HepG2 (cell line): Measurements from ENCODE around the gene CSNK2B. TPM values are rescaled to one million over a fixed set of nuclear protein-coding genes. Genes with fewer than 3 reads are reported as not detected.
A peak's percentile ranks its signal among the peaks of the same experiment; 100 is the strongest.

Source experiments
- HNF4G ChIP-seq, 2 experiments: sonication (generic) in 1 of 2; formaldehyde crosslinking in 1 of 2; IDR thresholded peaks; 2 replicates each; pipeline versions ENCODE4 v1.4.0 to v1.6.1; 2011 to 2020; ENCODE audit warnings: borderline replicate concordance in 2 of 2, low read depth in 2 of 2, mild to moderate bottlenecking in 2 of 2, low read length in 1 of 2, missing genetic modification reagents in 1 of 2, moderate library complexity in 1 of 2
- RBM22 ChIP-seq: fragments of 200-400 bp; formaldehyde crosslinking; optimal IDR thresholded peaks from 2 replicates; pipeline ENCODE3; 2017; ENCODE audit warnings: mild to moderate bottlenecking, low read length, moderate library complexity
- SIN3A ChIP-seq: IDR thresholded peaks from 2 replicates; pipeline ENCODE4 v1.6.1; 2011; ENCODE audit warnings: low read depth, mild to moderate bottlenecking, control low read depth, low read length, borderline replicate concordance
- SOX5 ChIP-seq: IDR thresholded peaks from 2 replicates; pipeline ENCODE4 v1.6.1; 2016; ENCODE audit warnings: borderline replicate concordance
- STAG1 ChIP-seq: sonication (generic); formaldehyde crosslinking; IDR thresholded peaks from 2 replicates; pipeline ENCODE4 v1.4.0; 2020; ENCODE audit warnings: missing genetic modification reagents
- ZBTB42 ChIP-seq: sonication (generic); formaldehyde crosslinking; IDR thresholded peaks from 2 replicates; pipeline ENCODE4 v1.5.0; 2020; ENCODE audit warnings: mild to moderate bottlenecking, missing genetic modification reagents
- ZNF282 ChIP-seq: fragments of 450-650 bp; IDR thresholded peaks from 2 replicates; pipeline ENCODE4 v1.6.1; 2018; ENCODE audit not compliant: partially characterized antibody
- ZNF563 ChIP-seq: sonication (generic); formaldehyde crosslinking; IDR thresholded peaks from 2 replicates; pipeline ENCODE4 v1.8.0; 2022; ENCODE audit warnings: mild to moderate bottlenecking, moderate library complexity, missing genetic modification reagents
- ZNF790 ChIP-seq: sonication (generic); formaldehyde crosslinking; IDR thresholded peaks from 2 replicates; pipeline ENCODE4 v1.8.0; 2022; ENCODE audit warnings: missing genetic modification reagents, mild to moderate bottlenecking, borderline replicate concordance
- polyA plus RNA-seq, 8 experiments: library from polyadenylated mRNA; depleted of rRNA in 3 of 8; stranded (reverse) in 7 of 8; unstranded in 1 of 8; fragments of >200 nt; fragmentation: Illumina TruSeq in 4 of 8; extraction: Trizol in 4 of 8; gene quantifications; 2 replicates each; pipeline versions ENCODE4 v1.2.1 to v1.2.3, GENCODE V29; 2011 to 2016; ENCODE audit warnings: low read depth in 4 of 8, missing spikeins in 1 of 8, mixed read lengths in 1 of 8; ENCODE audit not compliant: insufficient read depth in 1 of 8
- total RNA-seq, 5 experiments: library from RNA; depleted of rRNA; stranded (reverse); fragments of >200 nt; fragmentation: Illumina TruSeq; extraction: Trizol; gene quantifications; 2 replicates each; pipeline ENCODE4 v1.2.3, GENCODE V29; 2016; ENCODE audit warnings: low read depth in 1 of 5
- TF ChIP-seq, protein P1 (sequence below): sonication (generic); formaldehyde crosslinking; IDR thresholded peaks from 2 replicates; pipeline ENCODE4 v1.4.0; 2020; ENCODE audit warnings: missing genetic modification reagents, borderline replicate concordance
- TF ChIP-seq, protein P2 (sequence below): sonication (generic); formaldehyde crosslinking; conservative IDR thresholded peaks from 2 replicates; pipeline ENCODE4 v1.4.0; 2020; ENCODE audit warnings: missing genetic modification reagents
- TF ChIP-seq, protein P3 (sequence below): sonication (generic); formaldehyde crosslinking; IDR thresholded peaks from 2 replicates; pipeline ENCODE4 v1.8.0; 2022; ENCODE audit warnings: missing genetic modification reagents, low read depth, mild to moderate bottlenecking, borderline replicate concordance
- TF ChIP-seq, protein P4 (sequence below): sonication (generic); formaldehyde crosslinking; IDR thresholded peaks from 2 replicates; pipeline ENCODE4 v1.9.0; 2021; ENCODE audit warnings: missing genetic modification reagents, mild to moderate bottlenecking, borderline replicate concordance
- TF ChIP-seq, protein P5 (sequence below): sonication (generic); formaldehyde crosslinking; IDR thresholded peaks from 2 replicates; pipeline ENCODE4 v1.4.0; 2020; ENCODE audit warnings: mild to moderate bottlenecking, missing genetic modification reagents
- TF ChIP-seq, protein P6 (sequence below): sonication (generic); formaldehyde crosslinking; IDR thresholded peaks from 2 replicates; pipeline ENCODE4 v1.5.1; 2020; ENCODE audit warnings: missing genetic modification reagents, mild to moderate bottlenecking, borderline replicate concordance

The CSNK2B gene
- total and polyA plus RNA-seq, 2 of the 13 experiments (the other 11 are each of a cell fraction or from before 2014, with no cell fraction given), result 111 to 296 TPM

DNA sequence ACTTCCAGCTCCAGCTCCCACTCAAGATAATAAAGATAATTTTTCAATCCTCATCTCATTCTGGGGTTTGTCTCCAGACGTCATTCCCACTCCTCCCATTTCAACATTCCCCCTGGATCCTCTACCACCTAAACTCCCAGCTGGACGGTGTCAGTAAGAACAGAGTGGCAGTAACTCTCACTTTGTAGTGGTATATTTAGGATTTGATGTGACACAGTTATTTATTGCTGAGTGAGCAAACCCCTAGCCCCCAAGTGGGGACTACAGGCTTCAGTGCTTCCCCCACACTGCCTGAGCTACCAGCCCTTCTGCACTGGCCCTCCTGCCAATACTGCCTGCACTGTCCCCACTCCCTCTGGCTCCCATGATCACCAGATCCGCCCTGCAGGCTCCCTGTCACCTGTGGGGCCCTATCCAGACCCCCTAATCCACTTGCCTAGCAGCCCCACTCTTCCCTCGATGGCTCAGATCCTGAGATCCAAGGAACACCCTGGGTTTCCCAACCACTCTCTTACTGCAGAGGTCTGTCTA is 7.7 kb upstream of the CSNK2B start (continued):
- TF ChIP-seq SOX5 (CRISPR knock-in tag) (no peak), ZNF790 (no peak), ZBTB42 (CRISPR knock-in tag) (no peak), RBM22 (peak; percentile 18), SIN3A (0 out of 2 replicates have a peak, but pooled peaks have one; percentile 10), ZNF563 (CRISPR knock-in tag) (no peak), ZNF282 (no peak), HNF4G (IDR thresholded peaks at IDR 0.05; ENCODE audit: borderline replicate concordance, low read depth, low read length) (no peak), HNF4G (CRISPR knock-in tag; IDR thresholded peaks at IDR 0.05; ENCODE audit: borderline replicate concordance, low read depth) (0 out of 2 replicates have a peak, but pooled peaks have one; percentile 23), STAG1 (no peak)
- TF ChIP-seq, protein P1, sequence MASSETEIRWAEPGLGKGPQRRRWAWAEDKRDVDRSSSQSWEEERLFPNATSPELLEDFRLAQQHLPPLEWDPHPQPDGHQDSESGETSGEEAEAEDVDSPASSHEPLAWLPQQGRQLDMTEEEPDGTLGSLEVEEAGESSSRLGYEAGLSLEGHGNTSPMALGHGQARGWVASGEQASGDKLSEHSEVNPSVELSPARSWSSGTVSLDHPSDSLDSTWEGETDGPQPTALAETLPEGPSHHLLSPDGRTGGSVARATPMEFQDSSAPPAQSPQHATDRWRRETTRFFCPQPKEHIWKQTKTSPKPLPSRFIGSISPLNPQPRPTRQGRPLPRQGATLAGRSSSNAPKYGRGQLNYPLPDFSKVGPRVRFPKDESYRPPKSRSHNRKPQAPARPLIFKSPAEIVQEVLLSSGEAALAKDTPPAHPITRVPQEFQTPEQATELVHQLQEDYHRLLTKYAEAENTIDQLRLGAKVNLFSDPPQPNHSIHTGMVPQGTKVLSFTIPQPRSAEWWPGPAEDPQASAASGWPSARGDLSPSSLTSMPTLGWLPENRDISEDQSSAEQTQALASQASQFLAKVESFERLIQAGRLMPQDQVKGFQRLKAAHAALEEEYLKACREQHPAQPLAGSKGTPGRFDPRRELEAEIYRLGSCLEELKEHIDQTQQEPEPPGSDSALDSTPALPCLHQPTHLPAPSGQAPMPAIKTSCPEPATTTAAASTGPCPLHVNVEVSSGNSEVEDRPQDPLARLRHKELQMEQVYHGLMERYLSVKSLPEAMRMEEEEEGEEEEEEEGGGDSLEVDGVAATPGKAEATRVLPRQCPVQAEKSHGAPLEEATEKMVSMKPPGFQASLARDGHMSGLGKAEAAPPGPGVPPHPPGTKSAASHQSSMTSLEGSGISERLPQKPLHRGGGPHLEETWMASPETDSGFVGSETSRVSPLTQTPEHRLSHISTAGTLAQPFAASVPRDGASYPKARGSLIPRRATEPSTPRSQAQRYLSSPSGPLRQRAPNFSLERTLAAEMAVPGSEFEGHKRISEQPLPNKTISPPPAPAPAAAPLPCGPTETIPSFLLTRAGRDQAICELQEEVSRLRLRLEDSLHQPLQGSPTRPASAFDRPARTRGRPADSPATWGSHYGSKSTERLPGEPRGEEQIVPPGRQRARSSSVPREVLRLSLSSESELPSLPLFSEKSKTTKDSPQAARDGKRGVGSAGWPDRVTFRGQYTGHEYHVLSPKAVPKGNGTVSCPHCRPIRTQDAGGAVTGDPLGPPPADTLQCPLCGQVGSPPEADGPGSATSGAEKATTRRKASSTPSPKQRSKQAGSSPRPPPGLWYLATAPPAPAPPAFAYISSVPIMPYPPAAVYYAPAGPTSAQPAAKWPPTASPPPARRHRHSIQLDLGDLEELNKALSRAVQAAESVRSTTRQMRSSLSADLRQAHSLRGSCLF (CRISPR knock-in tag), result 0 out of 2 replicates have a peak, but pooled peaks have one; percentile 37
- TF ChIP-seq, protein P2, sequence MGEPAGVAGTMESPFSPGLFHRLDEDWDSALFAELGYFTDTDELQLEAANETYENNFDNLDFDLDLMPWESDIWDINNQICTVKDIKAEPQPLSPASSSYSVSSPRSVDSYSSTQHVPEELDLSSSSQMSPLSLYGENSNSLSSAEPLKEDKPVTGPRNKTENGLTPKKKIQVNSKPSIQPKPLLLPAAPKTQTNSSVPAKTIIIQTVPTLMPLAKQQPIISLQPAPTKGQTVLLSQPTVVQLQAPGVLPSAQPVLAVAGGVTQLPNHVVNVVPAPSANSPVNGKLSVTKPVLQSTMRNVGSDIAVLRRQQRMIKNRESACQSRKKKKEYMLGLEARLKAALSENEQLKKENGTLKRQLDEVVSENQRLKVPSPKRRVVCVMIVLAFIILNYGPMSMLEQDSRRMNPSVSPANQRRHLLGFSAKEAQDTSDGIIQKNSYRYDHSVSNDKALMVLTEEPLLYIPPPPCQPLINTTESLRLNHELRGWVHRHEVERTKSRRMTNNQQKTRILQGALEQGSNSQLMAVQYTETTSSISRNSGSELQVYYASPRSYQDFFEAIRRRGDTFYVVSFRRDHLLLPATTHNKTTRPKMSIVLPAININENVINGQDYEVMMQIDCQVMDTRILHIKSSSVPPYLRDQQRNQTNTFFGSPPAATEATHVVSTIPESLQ (CRISPR knock-in tag), result no peak
- TF ChIP-seq, protein P3, sequence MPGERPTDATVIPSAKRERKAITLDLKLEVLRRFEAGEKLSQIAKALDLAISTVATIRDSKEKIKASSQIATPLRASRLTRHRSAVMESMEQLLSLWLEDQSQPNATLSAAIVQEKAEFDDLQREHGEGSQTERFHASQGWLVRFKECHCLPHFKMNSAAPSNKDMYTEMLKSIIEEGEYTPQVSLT (CRISPR knock-in tag), result 0 out of 2 replicates have a peak, but pooled peaks have one; percentile 47
- TF ChIP-seq, protein P4, sequence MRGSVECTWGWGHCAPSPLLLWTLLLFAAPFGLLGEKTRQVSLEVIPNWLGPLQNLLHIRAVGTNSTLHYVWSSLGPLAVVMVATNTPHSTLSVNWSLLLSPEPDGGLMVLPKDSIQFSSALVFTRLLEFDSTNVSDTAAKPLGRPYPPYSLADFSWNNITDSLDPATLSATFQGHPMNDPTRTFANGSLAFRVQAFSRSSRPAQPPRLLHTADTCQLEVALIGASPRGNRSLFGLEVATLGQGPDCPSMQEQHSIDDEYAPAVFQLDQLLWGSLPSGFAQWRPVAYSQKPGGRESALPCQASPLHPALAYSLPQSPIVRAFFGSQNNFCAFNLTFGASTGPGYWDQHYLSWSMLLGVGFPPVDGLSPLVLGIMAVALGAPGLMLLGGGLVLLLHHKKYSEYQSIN, result no peak
- TF ChIP-seq, protein P5, sequence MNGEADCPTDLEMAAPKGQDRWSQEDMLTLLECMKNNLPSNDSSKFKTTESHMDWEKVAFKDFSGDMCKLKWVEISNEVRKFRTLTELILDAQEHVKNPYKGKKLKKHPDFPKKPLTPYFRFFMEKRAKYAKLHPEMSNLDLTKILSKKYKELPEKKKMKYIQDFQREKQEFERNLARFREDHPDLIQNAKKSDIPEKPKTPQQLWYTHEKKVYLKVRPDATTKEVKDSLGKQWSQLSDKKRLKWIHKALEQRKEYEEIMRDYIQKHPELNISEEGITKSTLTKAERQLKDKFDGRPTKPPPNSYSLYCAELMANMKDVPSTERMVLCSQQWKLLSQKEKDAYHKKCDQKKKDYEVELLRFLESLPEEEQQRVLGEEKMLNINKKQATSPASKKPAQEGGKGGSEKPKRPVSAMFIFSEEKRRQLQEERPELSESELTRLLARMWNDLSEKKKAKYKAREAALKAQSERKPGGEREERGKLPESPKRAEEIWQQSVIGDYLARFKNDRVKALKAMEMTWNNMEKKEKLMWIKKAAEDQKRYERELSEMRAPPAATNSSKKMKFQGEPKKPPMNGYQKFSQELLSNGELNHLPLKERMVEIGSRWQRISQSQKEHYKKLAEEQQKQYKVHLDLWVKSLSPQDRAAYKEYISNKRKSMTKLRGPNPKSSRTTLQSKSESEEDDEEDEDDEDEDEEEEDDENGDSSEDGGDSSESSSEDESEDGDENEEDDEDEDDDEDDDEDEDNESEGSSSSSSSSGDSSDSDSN, result no peak
- TF ChIP-seq, protein P6, sequence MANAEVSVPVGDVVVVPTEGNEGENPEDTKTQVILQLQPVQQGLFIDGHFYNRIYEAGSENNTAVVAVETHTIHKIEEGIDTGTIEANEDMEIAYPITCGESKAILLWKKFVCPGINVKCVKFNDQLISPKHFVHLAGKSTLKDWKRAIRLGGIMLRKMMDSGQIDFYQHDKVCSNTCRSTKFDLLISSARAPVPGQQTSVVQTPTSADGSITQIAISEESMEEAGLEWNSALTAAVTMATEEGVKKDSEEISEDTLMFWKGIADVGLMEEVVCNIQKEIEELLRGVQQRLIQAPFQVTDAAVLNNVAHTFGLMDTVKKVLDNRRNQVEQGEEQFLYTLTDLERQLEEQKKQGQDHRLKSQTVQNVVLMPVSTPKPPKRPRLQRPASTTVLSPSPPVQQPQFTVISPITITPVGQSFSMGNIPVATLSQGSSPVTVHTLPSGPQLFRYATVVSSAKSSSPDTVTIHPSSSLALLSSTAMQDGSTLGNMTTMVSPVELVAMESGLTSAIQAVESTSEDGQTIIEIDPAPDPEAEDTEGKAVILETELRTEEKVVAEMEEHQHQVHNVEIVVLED (CRISPR knock-in tag), result no peak
